ENCODE data around the gene KRTAP10-9. TPM values are rescaled to one million over a fixed set of nuclear protein-coding genes. Genes with fewer than 3 reads are reported as not detected.
"Not testable (repeated sequence)": the region's sequence is repeated elsewhere in the genome, so short reads cannot be mapped to it uniquely, and the experiment has no call there.

KRTAP10-9 gene
- total RNA-seq, 1 experiment from 2014 or later: not detected

- not testable (repeated sequence) for H3K4me3 ChIP-seq; H3K4me1 ChIP-seq (replicated peaks); H3K36me3 ChIP-seq; H3K27ac ChIP-seq; DNase-seq (ENCODE audit: low read depth in 1 of 2, low spot score in 2 of 2); H3K9me3 ChIP-seq (replicated peaks)
- peaks cover 17% of the 10 kb centered on the region; the same call in 1 of the 2 replicates for H3K27me3 ChIP-seq (replicated peaks)
These were observed 25.8 kb upstream of the KRTAP10-9 start for GRCh38 chr21:44601091-44601490.

- Histone ChIP-seq H3K4me3 (no peak overlapping the region), H3K4me1 (replicated peaks) (no peaks in the 10 kb centered on the region), H3K27ac (no peak overlapping the region), H3K27me3 (replicated peaks) (peaks cover 14% of the 10 kb centered on the region; the same call in 1 of the 2 replicates), H3K9me3 (replicated peaks) (no peaks in the 10 kb centered on the region), H3K36me3 (no peaks in the 10 kb centered on the region)
- DNase-seq (ENCODE audit: low read depth in 1 of 2, low spot score in 2 of 2): no peak
These were observed 25.1 kb upstream of the KRTAP10-9 start for GRCh38 chr21:44601596-44602462.

GRCh38 chr21:44602463-44602850 lies 24.4 kb upstream of the KRTAP10-9 start:
- Histone ChIP-seq H3K27me3 (replicated peaks) (peaks cover 10% of the 10 kb centered on the region; the same call in 1 of the 2 replicates), H3K4me1 (replicated peaks) (no peaks in the 10 kb centered on the region), H3K27ac (no peak overlapping the region), H3K36me3 (no peaks in the 10 kb centered on the region), H3K4me3 (no peak overlapping the region), H3K9me3 (replicated peaks) (no peaks in the 10 kb centered on the region)
- DNase-seq (ENCODE audit: low read depth in 1 of 2, low spot score in 2 of 2): no peak

GRCh38 chr21:44603109-44603875 lies 23.6 kb upstream of the KRTAP10-9 start:
- no peak overlapping the region for H3K27ac ChIP-seq
- no peak overlapping the region for H3K4me3 ChIP-seq

DNA sequence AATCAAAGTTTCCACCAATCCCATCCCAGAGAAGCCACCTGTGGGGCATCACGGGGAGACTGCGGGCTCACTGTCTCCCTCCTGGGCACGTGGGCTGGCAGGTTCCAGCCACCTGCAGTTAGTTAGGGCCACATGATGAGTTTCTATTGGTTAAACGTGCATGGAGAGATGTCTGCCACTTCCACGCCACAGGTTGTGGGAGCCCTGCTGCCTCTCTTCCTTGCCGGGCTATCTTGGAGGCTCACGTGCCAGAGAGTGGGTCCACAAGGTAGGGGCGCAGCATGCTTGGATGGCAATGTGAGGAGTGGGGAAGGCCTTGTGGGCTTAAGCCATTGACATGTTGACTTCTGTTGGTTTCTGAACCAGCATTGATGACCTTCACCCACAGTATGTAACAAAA lies 23.0 kb upstream of the KRTAP10-9 start:
- H3K27me3 ChIP-seq (replicated peaks): peaks cover 7% of the 10 kb centered on the region; the same call in 1 of the 2 replicates
- no peak overlapping the region for H3K4me3 ChIP-seq
- DNase-seq (ENCODE audit: low read depth in 1 of 2, low spot score in 2 of 2): no peak

More at GRCh38 chr21:44603109-44603875, 23.6 kb upstream of the KRTAP10-9 start:
- no peak for DNase-seq (ENCODE audit: low read depth in 1 of 2, low spot score in 2 of 2)
- Histone ChIP-seq H3K36me3 (no peaks in the 10 kb centered on the region), H3K27me3 (replicated peaks) (peaks cover 10% of the 10 kb centered on the region; the same call in 1 of the 2 replicates), H3K4me1 (replicated peaks) (no peaks in the 10 kb centered on the region), H3K9me3 (replicated peaks) (no peaks in the 10 kb centered on the region)

GRCh38 chr21:44606495-44606894 lies 20.4 kb upstream of the KRTAP10-9 start:
- no peak overlapping the region for H3K4me3 ChIP-seq
- peaks cover 7% of the 10 kb centered on the region for H3K9me3 ChIP-seq (replicated peaks)
- H3K4me1 ChIP-seq (replicated peaks): no peaks in the 10 kb centered on the region
- DNase-seq (ENCODE audit: low read depth in 1 of 2, low spot score in 2 of 2): peak in 1 of 2 experiments; percentile 14
- no peaks in the 10 kb centered on the region for H3K36me3 ChIP-seq
- H3K27me3 ChIP-seq (replicated peaks): peaks cover 11% of the 10 kb centered on the region; the same call in 1 of the 2 replicates
- no peak overlapping the region for H3K27ac ChIP-seq

More for the DNA sequence above, 23.0 kb upstream of the KRTAP10-9 start:
- Histone ChIP-seq H3K4me1 (replicated peaks) (no peaks in the 10 kb centered on the region), H3K9me3 (replicated peaks) (no peaks in the 10 kb centered on the region), H3K36me3 (no peaks in the 10 kb centered on the region), H3K27ac (no peak overlapping the region)

DNA sequence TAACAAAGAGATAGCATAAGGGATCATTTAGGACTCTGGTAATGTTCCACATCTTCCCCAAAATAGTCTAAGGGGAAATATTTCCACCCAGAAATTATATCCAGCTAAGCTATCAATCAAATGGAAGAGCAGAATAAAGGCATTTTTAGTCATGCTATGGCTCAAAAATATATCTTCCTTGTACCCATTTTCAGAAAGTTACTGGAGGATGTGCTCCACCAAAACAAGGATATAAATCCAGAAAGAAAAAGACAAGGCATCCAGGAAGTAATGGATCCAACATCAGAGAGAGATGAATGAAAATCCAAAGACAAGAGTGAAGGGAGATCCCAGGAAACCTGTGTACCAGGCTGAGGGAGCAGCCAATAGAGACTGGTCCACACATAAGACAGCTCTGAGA lies 17.7 kb upstream of the KRTAP10-9 start:
- H3K27me3 ChIP-seq (replicated peaks): peaks cover 10% of the 10 kb centered on the region; the same call in 1 of the 2 replicates
- no peaks in the 10 kb centered on the region for H3K36me3 ChIP-seq
- H3K27ac ChIP-seq: no peak overlapping the region
- no peaks in the 10 kb centered on the region for H3K4me1 ChIP-seq (replicated peaks)
- no peak overlapping the region for H3K4me3 ChIP-seq
- no peak for DNase-seq (ENCODE audit: low read depth in 1 of 2, low spot score in 2 of 2)
- H3K9me3 ChIP-seq (replicated peaks): peaks cover 7% of the 10 kb centered on the region

GRCh38 chr21:44610157-44610843 lies 16.6 kb upstream of the KRTAP10-9 start:
- H3K27me3 ChIP-seq (replicated peaks); DNase-seq (ENCODE audit: low read depth in 1 of 2, low spot score in 2 of 2); H3K9me3 ChIP-seq (replicated peaks); H3K4me1 ChIP-seq (replicated peaks); H3K36me3 ChIP-seq; H3K27ac ChIP-seq; H3K4me3 ChIP-seq: not testable (repeated sequence)

DNA sequence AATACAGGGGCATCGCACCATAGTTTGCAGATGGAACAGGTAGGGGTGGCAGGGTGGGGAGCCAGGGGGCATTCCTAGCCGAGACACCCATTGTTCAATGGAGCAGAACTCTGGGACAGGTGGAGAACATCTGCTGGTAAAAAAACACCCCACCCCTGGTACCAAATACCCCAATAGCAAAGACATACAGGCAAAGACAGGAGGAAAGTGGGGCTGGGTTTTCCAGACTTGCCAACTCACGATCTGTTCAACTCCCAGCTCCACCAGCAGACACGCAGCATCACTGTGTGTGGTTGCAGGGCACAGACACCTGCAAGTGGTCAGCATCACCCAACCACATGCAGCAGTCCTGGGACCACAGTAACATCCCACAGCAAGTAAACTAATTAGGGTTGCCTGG lies 15.3 kb upstream of the KRTAP10-9 start:
- H3K9me3 ChIP-seq (replicated peaks): peaks cover 7% of the 10 kb centered on the region
- no peaks in the 10 kb centered on the region for H3K4me1 ChIP-seq (replicated peaks)
- no peaks in the 10 kb centered on the region for H3K36me3 ChIP-seq
- H3K27me3 ChIP-seq (replicated peaks): peaks cover 9% of the 10 kb centered on the region; the same call in 1 of the 2 replicates
- DNase-seq (ENCODE audit: low read depth in 1 of 2, low spot score in 2 of 2): no peak
- H3K27ac ChIP-seq: no peak overlapping the region
- no peak overlapping the region for H3K4me3 ChIP-seq

DNA sequence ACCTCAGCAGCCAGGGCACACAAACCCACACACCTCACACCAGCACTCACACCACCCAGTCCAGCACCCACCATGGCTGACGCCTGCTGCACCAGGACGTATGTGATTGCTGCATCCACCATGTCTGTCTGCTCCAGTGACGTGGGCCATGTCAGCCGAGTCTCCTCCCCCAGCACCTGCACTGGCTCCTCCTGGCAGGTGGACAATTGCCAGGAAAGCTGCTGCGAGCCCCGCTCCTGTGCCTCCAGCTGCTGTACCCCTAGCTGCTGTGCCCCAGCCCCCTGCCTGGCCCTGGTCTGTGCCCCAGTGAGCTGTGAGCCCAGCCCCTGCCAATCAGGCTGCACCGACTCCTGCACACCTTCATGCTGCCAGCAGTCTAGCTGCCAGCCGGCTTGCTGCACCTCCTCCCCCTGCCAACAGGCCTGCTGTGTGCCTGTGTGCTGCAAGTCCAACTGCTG lies 14.8 kb upstream of the KRTAP10-9 start, which contains the start of gene KRTAP10-8:
TSS of gene KRTAP10-8 (plus strand) at position 51 of the 458 bp plus-strand sequence. CDS start at position 73, 22 bp downstream.
- H3K36me3 ChIP-seq: no peaks in the 10 kb centered on the region

GRCh38 chr21:44612669-44613229 lies 14.1 kb upstream of the KRTAP10-9 start:
- H3K9me3 ChIP-seq (replicated peaks): peaks cover 7% of the 10 kb centered on the region
- no peaks in the 10 kb centered on the region for H3K36me3 ChIP-seq
- no peaks in the 10 kb centered on the region for H3K4me1 ChIP-seq (replicated peaks)

More for the DNA sequence above, 14.8 kb upstream of the KRTAP10-9 start, which contains the start of gene KRTAP10-8:
- H3K27me3 ChIP-seq (replicated peaks): peaks cover 9% of the 10 kb centered on the region; the same call in 1 of the 2 replicates
- H3K9me3 ChIP-seq (replicated peaks): peaks cover 7% of the 10 kb centered on the region
- H3K27ac ChIP-seq: no peak within 1 kb of the TSS
- no peaks in the 10 kb centered on the region for H3K4me1 ChIP-seq (replicated peaks)
- H3K4me3 ChIP-seq: no peak within 1 kb of the TSS
- DNase-seq (ENCODE audit: low read depth in 1 of 2, low spot score in 2 of 2): no peak

DNA sequence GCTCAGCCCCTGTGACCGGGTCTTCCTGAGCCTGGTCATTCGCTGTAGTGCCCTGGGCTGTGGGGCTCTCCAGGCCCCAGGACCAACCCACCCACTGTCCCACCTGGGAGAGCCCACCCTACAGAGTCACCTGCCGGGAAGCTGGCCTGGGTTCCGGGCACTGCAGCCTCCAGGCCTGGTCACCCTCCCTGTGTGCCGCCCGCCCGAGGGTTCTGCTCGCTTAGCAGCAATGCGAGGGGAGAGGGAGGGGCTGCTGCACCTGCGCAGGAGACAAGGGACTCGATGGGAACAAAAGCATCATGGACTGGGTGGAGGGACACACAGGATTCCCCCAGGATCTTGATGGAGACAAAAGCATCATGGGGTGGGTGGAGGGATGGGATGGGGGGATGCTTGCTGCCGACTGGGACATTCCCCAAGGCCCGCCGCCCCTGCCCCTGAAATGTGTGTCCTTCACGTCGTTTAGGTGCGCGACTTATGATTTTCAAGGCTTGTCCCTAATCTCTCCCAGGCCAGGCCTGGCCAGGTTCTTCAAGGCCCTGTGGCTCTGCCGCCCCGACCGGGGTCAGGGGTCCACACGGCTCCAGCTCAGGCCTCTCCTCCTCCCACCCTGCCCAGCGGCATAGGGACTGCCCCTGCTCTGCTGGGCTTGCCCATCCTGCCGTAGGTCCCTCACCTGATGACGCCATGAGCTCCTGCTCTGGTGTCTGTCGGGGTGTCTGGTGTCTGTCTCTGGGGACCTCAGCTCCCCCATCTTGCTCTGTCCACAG lies 13.3 kb upstream of the KRTAP10-9 start:
- Histone ChIP-seq H3K27me3 (replicated peaks) (peaks cover 9% of the 10 kb centered on the region; the same call in 1 of the 2 replicates), H3K9me3 (replicated peaks) (peaks cover 7% of the 10 kb centered on the region), H3K4me3 (no peak overlapping the region), H3K4me1 (replicated peaks) (no peaks in the 10 kb centered on the region), H3K27ac (no peak overlapping the region), H3K36me3 (no peaks in the 10 kb centered on the region)
- no peak for DNase-seq (ENCODE audit: low read depth in 1 of 2, low spot score in 2 of 2)

More at GRCh38 chr21:44612669-44613229, 14.1 kb upstream of the KRTAP10-9 start:
- no peak overlapping the region for H3K4me3 ChIP-seq
- H3K27me3 ChIP-seq (replicated peaks): peaks cover 9% of the 10 kb centered on the region; the same call in 1 of the 2 replicates
- H3K27ac ChIP-seq: no peak overlapping the region
- DNase-seq (ENCODE audit: low read depth in 1 of 2, low spot score in 2 of 2): no peak
